ENCODE measurements around the gene MAP4K4.

The MAP4K4 gene

GRCh38 chr2:101879466-101879865 lies 182.0 kb downstream of the MAP4K4 start:
- no peak for DNase-seq

- DNase-seq = no peak
Observed at GRCh38 chr2:101881131-101881530, 183.6 kb downstream of the MAP4K4 start.

- no peak for DNase-seq
Observed at GRCh38 chr2:101882769-101883307, 185.3 kb downstream of the MAP4K4 start.

- DNase-seq = peak in 1 of 2 donors; percentile 31
Observed at GRCh38 chr2:101883860-101884259, 186.4 kb downstream of the MAP4K4 start.

GRCh38 chr2:101884423-101884822 lies 186.9 kb downstream of the MAP4K4 start:
- no peak for DNase-seq

GRCh38 chr2:101887328-101887727 lies 189.8 kb downstream of the MAP4K4 start:
- no peak for DNase-seq

- DNase-seq = no peak
Observed at GRCh38 chr2:101889460-101890098, 192.1 kb downstream of the MAP4K4 start.

GRCh38 chr2:101892377-101892776 lies 194.9 kb downstream of the MAP4K4 start:
- DNase-seq = no peak

GRCh38 chr2:101893681-101894381 lies 196.3 kb downstream of the MAP4K4 start:
- DNase-seq = no peak

- no peak for DNase-seq
Observed at GRCh38 chr2:101895039-101895438, 197.5 kb downstream of the MAP4K4 start.

- DNase-seq = no peak
Observed at GRCh38 chr2:101895819-101896322, 198.4 kb downstream of the MAP4K4 start.

GRCh38 chr2:101897301-101897700 lies 199.8 kb downstream of the MAP4K4 start:
- no peak for DNase-seq

- DNase-seq = no peak
Observed at GRCh38 chr2:101899265-101899664, 201.8 kb downstream of the MAP4K4 start.

- no peak for DNase-seq
Observed at GRCh38 chr2:101899871-101900270, 202.4 kb downstream of the MAP4K4 start.

GRCh38 chr2:101900375-101900774 lies 202.9 kb downstream of the MAP4K4 start:
- no peak for DNase-seq

- no peak for DNase-seq
Observed at GRCh38 chr2:101901241-101901640, 203.7 kb downstream of the MAP4K4 start.

GRCh38 chr2:101902169-101902568 lies 204.7 kb downstream of the MAP4K4 start:
- no peak for DNase-seq

GRCh38 chr2:101904916-101905315 lies 207.4 kb downstream of the MAP4K4 start:
- DNase-seq = no peak

- DNase-seq = no peak
Observed at GRCh38 chr2:101905746-101906336, 208.3 kb downstream of the MAP4K4 start.

GRCh38 chr2:101909760-101910159 lies 212.3 kb downstream of the MAP4K4 start:
- no peak for DNase-seq

GRCh38 chr2:101912545-101912944 lies 215.0 kb downstream of the MAP4K4 start:
- DNase-seq = no peak

GRCh38 chr2:101921319-101921952 lies 223.9 kb downstream of the MAP4K4 start:
- DNase-seq = peak in 1 of 2 donors; percentile 90

- no peak for DNase-seq
Observed at GRCh38 chr2:101921953-101922325, 224.4 kb downstream of the MAP4K4 start.

All from bone marrow (tissue), 2 donors.